RCC 7860 (cell line): ENCODE measurements around the gene NUBPL.
"Not testable (repeated sequence)": the region's sequence is repeated elsewhere in the genome, so short reads cannot be mapped to it uniquely, and the experiment has no call there.

Experiments used
- DNase-seq: peaks from one replicate; pipeline ENCODE4 v3.0.0-alpha.2; 2015; ENCODE audit warnings: low spot score
- FAIRE-seq: peaks from 2 replicates; lab custom pipeline; 2012; peaks lifted over from hg19 to GRCh38; lab: Jason Lieb, UNC

NUBPL gene

DNA sequence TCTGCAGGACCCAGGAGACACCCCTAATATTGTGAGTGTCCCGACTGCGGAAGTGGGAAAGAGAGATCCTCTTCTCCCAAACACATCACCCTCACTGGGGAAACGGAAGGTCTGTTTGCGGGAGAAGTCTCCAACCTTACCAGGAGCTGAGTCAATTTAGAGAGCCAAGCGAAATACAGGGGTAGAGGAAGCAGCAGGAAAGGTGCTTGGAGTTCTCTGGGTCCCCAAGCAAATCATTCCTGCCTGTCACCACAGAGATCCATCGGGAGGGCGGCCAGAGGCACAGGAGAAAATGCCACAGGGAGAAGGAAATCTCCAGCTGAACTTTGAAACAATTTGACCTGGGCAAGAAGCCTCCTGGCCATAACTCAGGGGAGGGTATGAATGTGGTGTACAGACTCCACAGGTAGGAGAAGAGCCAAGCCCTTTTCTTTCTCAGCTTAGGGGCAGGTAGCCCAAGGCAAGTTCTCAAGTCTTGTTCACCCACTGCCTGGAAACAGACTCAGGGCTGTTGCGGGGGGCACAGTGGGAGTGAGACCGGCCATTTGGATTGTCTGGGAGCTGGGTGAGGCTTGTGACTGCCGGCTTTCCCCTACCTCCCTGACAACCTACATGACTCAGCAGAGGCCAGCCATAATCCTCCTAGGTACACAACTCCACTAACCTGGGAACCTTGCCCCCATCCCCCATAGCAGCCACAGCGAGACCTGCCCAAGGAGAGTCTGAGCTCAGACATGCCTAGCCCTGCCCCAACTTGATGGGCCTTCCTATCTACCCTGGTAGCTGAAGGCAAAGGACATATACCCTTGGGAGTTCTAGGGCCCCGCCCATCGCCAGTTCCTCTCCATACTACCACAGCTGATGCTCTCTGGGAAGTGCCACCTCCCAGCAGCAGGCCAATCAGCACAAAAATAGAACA is 304.0 kb downstream of the NUBPL start:
- FAIRE-seq, result no peak

GRCh38 chr14:31867570-31867969 is 306.4 kb downstream of the NUBPL start:
- DNase-seq (no peak), FAIRE-seq (no peak)

More for the DNA sequence above, 304.0 kb downstream of the NUBPL start:
- DNase-seq, result no peak

DNA sequence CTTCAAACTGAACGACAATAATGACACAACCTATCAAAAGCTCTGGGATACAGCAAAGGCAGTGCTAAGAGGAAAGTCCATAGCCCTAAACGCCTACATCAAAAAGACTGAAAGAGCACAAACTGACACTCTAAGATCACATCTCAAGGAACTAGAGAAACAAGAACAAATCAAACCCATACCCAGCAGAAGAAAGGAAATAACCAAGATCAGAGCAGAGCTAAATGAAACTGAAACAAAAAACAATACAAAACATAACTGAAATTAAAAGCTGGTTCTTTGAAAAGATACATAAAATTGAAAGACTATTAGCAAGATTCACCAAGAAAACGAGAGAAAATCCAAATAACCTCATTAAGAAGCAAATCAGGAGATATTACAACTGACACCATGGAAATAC is 306.9 kb downstream of the NUBPL start:
- FAIRE-seq, DNase-seq: not testable (repeated sequence)

DNA sequence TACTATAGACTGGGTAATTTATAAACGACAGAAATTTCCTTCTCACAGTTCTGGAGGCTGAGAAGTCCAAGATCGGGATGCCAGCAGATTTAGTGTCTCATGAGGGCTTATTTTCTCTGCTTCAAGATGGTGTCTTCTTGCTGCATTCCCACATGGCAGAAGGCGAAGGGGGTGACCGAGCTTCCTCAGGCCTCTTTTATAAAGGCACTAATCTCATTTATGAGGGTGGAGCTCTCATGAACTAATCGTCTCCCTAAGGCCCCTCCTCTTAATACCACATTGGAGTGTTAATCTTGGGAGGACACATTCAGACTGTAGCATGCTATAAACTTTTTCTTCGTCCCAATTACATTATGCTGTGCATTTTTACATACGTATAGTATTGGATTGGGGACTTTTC is 315.5 kb downstream of the NUBPL start:
- FAIRE-seq (no peak), DNase-seq (no peak)

DNA sequence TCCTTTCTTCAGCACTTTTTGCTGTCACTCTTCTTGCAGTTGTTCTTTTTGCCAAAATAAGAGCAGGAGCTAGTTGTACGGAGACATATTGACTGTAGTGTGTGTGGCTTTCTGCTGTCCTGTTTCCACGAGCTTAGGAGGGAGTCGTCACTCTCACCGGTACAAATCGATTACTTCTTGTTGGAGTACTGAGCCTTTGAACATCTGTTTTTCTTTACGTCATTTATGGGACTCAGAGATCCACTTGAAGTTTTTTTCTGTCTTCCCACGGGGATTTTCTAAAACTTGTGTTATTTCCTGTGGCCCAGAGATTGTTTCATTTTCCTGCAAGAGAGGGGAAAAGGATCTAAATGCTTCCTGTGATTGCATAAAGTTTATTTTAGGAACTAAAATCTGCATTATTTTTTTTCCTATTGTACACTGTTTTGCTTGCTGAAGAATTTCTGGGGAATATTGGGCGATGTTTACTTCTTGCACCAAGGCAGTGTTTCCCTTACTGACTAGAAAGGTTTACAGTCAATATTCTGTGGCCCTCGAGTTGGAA is 316.1 kb downstream of the NUBPL start:
- FAIRE-seq (no peak), DNase-seq (no peak)

- no peak for DNase-seq
- no peak for FAIRE-seq
Measured at GRCh38 chr14:31879661-31880348, 318.6 kb downstream of the NUBPL start.

GRCh38 chr14:31880935-31881334 is 319.7 kb downstream of the NUBPL start:
- DNase-seq, result peak; percentile 84
- FAIRE-seq, result peak; percentile 88

GRCh38 chr14:31881531-31882310 is 320.5 kb downstream of the NUBPL start:
- no peak for FAIRE-seq
- peak; percentile 4 for DNase-seq

GRCh38 chr14:31884238-31884637 is 323.0 kb downstream of the NUBPL start:
- no peak for FAIRE-seq
- no peak for DNase-seq

DNA sequence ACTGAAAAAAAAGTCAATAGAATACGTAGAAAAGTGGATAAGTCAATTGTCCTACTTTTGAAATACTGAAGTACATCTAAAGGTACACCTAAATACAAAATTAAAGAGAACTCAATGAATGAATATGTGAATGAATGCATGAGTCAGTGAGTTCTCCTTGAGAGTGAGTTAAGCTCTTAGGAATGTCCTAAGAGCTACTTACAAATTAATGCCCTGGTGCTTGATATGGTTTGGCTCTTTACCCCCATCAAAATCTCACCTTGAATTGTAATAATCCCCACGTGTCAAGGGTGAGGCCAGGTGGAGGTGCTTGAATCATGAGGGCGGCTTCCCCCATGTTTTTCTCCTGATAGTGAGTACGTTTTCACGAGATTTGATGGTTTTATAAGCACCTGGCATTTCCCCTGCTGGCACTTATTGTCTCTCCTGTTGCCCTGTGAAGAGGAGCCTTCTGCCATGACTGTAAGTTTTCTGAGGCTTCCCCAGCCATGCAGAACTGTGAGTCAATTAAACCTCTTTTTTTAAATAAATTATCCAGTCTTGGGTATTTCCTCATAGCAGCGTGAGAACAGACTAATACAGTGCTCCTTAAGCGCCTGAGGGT is 323.7 kb downstream of the NUBPL start:
- peak; percentile 27 for DNase-seq
- no peak for FAIRE-seq

DNA sequence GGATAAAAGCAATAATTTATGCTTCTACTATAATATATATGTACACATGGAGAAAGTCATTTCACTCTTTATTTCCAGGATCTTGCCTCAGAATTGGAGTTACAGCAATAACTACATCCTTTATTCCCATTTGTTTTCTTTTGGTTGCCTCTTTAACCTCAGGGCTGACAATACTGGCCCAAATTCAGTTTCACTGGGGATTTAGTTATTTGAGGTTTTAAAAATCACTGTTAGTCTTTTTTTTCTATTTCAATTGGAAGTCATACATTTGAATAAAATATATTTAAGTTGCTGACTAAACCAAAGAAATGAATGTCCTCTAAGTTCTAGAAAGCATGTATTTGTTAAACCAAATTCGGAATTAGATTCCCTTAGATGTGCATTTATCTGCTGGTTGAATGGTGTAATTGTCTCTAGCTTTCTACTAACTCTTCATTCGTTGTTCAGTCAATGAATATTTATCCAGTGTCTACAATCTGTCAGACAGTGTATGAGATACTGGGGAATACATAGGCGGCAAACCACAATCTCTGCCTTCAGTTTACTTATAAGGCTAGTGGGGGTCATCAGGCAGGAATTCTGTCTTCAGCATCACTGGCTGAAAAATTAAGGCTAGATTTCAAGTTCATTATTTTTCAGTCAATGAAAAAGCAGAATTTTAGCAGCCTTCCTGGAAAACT is 325.1 kb downstream of the NUBPL start:
- DNase-seq (no peak), FAIRE-seq (no peak)

- no peak for FAIRE-seq
Measured at GRCh38 chr14:31887929-31888580, 326.9 kb downstream of the NUBPL start.

GRCh38 chr14:31889297-31889696 is 328.1 kb downstream of the NUBPL start:
- no peak for FAIRE-seq

More at GRCh38 chr14:31887929-31888580, 326.9 kb downstream of the NUBPL start:
- DNase-seq, result no peak

GRCh38 chr14:31890202-31890601 is 329.0 kb downstream of the NUBPL start:
- FAIRE-seq, DNase-seq: not testable (repeated sequence)

More at GRCh38 chr14:31889297-31889696, 328.1 kb downstream of the NUBPL start:
- DNase-seq, result no peak

DNA sequence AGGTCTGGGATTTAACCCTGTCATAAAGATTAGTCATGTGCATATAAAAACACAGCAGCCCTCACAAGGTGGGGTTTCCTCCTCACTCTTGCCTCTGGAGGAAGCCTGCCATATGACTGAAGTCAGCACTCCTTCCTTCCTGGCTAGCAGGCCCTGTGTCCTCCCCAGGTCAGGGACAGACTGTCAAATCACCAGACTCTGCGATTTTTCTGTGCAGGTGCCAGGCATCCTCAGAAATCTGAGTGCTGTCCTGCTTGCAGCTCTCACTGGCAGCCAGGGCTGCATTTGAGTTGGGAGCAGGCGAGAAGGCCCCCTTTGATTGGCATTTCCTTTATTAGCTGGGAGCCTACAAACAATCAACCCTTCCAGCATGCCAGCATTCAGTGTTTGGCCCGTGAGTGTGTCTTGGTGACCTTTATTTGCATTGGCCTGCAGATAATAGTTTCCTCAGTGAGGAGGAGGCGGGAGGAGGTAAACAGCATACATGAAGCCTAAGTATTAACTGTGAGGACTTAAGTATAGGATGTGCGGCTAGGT is 332.1 kb downstream of the NUBPL start:
- DNase-seq (no peak), FAIRE-seq (no peak)

DNA sequence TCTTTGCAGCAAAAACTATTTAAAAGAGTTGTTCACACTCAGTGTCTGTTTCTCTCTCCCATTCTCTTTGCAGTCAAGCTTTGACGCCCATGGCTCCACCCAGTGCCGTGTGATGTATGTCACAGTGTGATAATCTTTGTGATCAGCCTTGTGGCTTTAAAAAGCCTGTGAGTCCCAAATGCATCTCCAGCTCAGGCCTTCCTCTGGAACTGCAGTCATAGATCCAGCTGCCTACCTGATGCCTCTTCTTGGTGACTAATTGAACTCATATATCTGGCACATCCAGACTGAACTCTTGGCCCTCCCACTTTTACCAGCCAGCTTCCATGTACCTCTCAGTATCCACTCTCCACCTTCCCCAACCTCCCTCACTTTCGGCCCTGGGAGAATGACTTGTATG is 333.1 kb downstream of the NUBPL start:
- FAIRE-seq (no peak), DNase-seq (no peak)

DNA sequence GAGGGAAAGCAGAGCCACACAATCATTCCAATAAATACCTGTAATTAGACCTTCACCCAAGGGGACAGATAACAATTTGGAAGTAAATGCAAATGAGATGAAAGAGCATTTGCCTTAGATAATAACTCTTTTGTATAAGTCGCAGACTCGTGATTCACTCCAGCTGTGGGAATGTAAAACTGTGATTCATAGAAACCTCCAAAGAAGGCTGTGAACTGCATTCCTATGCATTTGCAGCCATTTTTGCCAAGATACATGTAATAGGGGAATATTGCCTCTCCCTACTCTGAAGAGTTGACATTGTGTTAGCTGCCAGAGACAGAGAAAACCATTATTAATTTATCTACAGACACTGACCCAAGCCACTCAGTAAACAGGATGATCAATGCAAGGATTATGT is 334.0 kb downstream of the NUBPL start:
- FAIRE-seq (no peak), DNase-seq (no peak)

GRCh38 chr14:31895646-31896045 is 334.4 kb downstream of the NUBPL start:
- no peak for DNase-seq
- FAIRE-seq, result no peak

- FAIRE-seq, result no peak
- no peak for DNase-seq
Measured at GRCh38 chr14:31897581-31898186, 336.5 kb downstream of the NUBPL start.
